Endodermal cell (in vitro differentiated cells): ENCODE data around the gene SLC5A9. TPM values are rescaled to one million over a fixed set of nuclear protein-coding genes. Genes with fewer than 3 reads are reported as not detected.

Experiments used
- DNase-seq: peaks from one replicate; pipeline ENCODE4 v3.0.0-alpha.2; 2017
- H3K27ac ChIP-seq: 2 replicates; pipeline ENCODE4 v1.5.1; 2013; ENCODE audit warnings: mild to moderate bottlenecking, low read depth, low read length, moderate library complexity
- H3K27me3 ChIP-seq: 2 replicates; pipeline ENCODE4 v1.6.1; 2013; ENCODE audit warnings: mild to moderate bottlenecking, low read length, moderate library complexity; ENCODE audit not compliant: insufficient read depth, control insufficient read depth, poor library complexity, severe bottlenecking
- H3K36me3 ChIP-seq: 2 replicates; pipeline ENCODE4 v1.7.0; 2013; ENCODE audit warnings: mild to moderate bottlenecking, low read length, moderate library complexity; ENCODE audit not compliant: control insufficient read depth, insufficient read depth
- H3K4me1 ChIP-seq: one replicate; pipeline ENCODE4 v1.7.0; 2013; ENCODE audit warnings: low read length; ENCODE audit not compliant: control insufficient read depth, insufficient read depth
- H3K4me3 ChIP-seq: 2 replicates; pipeline ENCODE4 v1.5.1; 2013; ENCODE audit warnings: mild to moderate bottlenecking, low read length, moderate library complexity
- H3K9ac ChIP-seq: 2 replicates; pipeline ENCODE4 v1.6.1; 2013; ENCODE audit warnings: mild to moderate bottlenecking, low read length, moderate library complexity; ENCODE audit not compliant: poor library complexity, severe bottlenecking; ENCODE audit errors: extremely low read depth
- H3K9me3 ChIP-seq: 2 replicates; pipeline ENCODE4 v1.6.1; 2013; ENCODE audit warnings: mild to moderate bottlenecking, low read length, moderate library complexity; ENCODE audit not compliant: control insufficient read depth
- H3K27ac Mint-ChIP-seq: 2 replicates; pipeline ENCODE4 v1.8.0; 2020; ENCODE audit warnings: mixed read lengths
- H3K27me3 Mint-ChIP-seq: 2 replicates; pipeline ENCODE4 v1.8.0; 2021; ENCODE audit warnings: mild to moderate bottlenecking, mixed read lengths; ENCODE audit not compliant: insufficient read depth
- H3K36me3 Mint-ChIP-seq: 2 replicates; pipeline ENCODE4 v1.8.0; 2020; ENCODE audit warnings: low read depth, mixed read lengths
- H3K4me1 Mint-ChIP-seq: 2 replicates; pipeline ENCODE4 v1.8.0; 2020; ENCODE audit warnings: mixed read lengths
- H3K4me3 Mint-ChIP-seq: 2 replicates; pipeline ENCODE4 v1.8.0; 2020; ENCODE audit warnings: mild to moderate bottlenecking, moderate library complexity, mixed read lengths
- H3K9me3 Mint-ChIP-seq: 2 replicates; pipeline ENCODE4 v1.8.0; 2020; ENCODE audit warnings: mild to moderate bottlenecking, mixed read lengths
- WGBS, 2 experiments: methylation state at CpG; one replicate each; pipeline versions ENCODE4 v1.1.5 to v1.1.7; 2013; ENCODE audit warnings: missing lambda C conversion rate in 2 of 2, mixed read lengths in 1 of 2; ENCODE audit not compliant: insufficient coverage in 1 of 2, insufficient read length in 1 of 2; 5-methylcytosine and 5-hydroxymethylcytosine counted together
- total RNA-seq, 2 donors: library from RNA; stranded (reverse); fragmentation: NEBNext Ultra II Directional in 1 of 2; extraction: Animal tissue kit (Norgen Biotek cat#: 25700) in 1 of 2; gene quantifications; 2 replicates in 1 of 2; 3 replicates in 1 of 2; pipeline ENCODE4 v1.2.1, GENCODE V29; 2021
- TF ChIP-seq, protein P1 (sequence below): fragments of 200-600 bp; sonication (generic); conservative IDR thresholded peaks from 2 replicates; pipeline ENCODE4 v1.5.0; 2021; ENCODE audit warnings: antibody characterized with exemption, mild to moderate bottlenecking

The SLC5A9 gene
- total RNA-seq, 2 donors from 2014 or later: 52.4 to 114 TPM

DNA sequence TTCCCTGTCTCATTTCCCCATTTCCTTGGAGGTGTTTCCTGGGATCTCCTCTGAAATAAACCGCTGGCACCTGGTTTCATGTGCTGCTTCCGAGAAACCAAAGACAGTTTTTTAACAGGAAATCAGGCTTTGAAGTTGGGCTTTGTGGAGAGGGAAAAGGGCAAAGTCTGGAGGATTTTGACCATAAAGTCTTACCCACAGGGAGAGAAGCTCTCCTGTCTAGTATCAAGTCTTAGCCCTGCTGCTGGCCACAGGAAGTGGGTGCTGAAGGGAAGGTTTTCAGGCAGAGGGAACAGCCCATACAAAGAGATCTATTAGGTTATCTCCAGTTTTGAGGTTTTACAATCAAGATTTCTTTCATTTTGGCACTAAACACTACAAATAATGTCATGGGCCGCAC, 29.3 kb downstream of the SLC5A9 start:
- no peak overlapping the region for H3K27ac ChIP-seq
- H3K4me1 Mint-ChIP-seq: peaks cover 31% of the 10 kb centered on the region
- H3K36me3 Mint-ChIP-seq: peaks cover 25% of the 10 kb centered on the region
- no peak overlapping the region for H3K4me3 Mint-ChIP-seq
- no peak overlapping the region for H3K27ac Mint-ChIP-seq
- no peaks in the 10 kb centered on the region for H3K9me3 Mint-ChIP-seq
- DNase-seq: no peak
- TF ChIP-seq, protein P1, sequence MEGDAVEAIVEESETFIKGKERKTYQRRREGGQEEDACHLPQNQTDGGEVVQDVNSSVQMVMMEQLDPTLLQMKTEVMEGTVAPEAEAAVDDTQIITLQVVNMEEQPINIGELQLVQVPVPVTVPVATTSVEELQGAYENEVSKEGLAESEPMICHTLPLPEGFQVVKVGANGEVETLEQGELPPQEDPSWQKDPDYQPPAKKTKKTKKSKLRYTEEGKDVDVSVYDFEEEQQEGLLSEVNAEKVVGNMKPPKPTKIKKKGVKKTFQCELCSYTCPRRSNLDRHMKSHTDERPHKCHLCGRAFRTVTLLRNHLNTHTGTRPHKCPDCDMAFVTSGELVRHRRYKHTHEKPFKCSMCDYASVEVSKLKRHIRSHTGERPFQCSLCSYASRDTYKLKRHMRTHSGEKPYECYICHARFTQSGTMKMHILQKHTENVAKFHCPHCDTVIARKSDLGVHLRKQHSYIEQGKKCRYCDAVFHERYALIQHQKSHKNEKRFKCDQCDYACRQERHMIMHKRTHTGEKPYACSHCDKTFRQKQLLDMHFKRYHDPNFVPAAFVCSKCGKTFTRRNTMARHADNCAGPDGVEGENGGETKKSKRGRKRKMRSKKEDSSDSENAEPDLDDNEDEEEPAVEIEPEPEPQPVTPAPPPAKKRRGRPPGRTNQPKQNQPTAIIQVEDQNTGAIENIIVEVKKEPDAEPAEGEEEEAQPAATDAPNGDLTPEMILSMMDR: no peak
- H3K9me3 ChIP-seq: no peaks in the 10 kb centered on the region
- H3K36me3 ChIP-seq: no peaks in the 10 kb centered on the region
- H3K27me3 Mint-ChIP-seq: no peaks in the 10 kb centered on the region
- no peaks in the 10 kb centered on the region for H3K27me3 ChIP-seq
- H3K4me1 ChIP-seq: peaks cover 11% of the 10 kb centered on the region
- H3K4me3 ChIP-seq: no peak overlapping the region
- WGBS, 2 experiments: 97 to 100% methylated on average over 2 to 3 of the region's 3 CpGs
- H3K9ac ChIP-seq: no peak overlapping the region

DNA sequence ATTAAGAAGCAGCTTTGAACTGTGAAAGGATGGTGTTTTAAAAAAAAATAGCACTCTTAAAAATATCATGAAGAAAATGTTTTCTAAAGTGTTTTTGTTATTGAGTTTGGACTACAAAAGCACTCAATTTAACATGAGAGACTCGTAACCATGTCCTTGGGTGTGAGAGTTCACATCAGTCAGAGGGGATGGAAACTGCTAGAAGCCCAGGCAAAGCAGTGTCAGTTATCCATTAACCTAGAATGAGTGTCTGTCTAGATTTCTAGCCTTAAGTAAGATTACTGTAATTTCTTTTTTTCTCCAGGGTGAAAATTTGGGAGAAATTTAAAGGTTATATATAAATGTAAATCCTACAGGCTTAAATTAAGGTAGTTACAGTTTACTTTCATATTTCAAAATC, 31.7 kb downstream of the SLC5A9 start:
- no peaks in the 10 kb centered on the region for H3K27me3 Mint-ChIP-seq
- TF ChIP-seq, protein P1: no peak
- no peaks in the 10 kb centered on the region for H3K9me3 Mint-ChIP-seq
- H3K27ac ChIP-seq: no peak overlapping the region
- H3K36me3 Mint-ChIP-seq: peaks cover 1% of the 10 kb centered on the region
- H3K27ac Mint-ChIP-seq: no peak overlapping the region
- H3K4me1 ChIP-seq: no peaks in the 10 kb centered on the region
- 71 to 93% methylated on average over 1 of the region's 1 CpG for WGBS, 2 experiments
- H3K4me3 Mint-ChIP-seq: no peak overlapping the region
- H3K9me3 ChIP-seq: no peaks in the 10 kb centered on the region
- no peak overlapping the region for H3K4me3 ChIP-seq
- H3K9ac ChIP-seq: no peak overlapping the region
- H3K36me3 ChIP-seq: no peaks in the 10 kb centered on the region
- no peaks in the 10 kb centered on the region for H3K27me3 ChIP-seq
- DNase-seq: no peak
- H3K4me1 Mint-ChIP-seq: peaks cover 10% of the 10 kb centered on the region

DNA sequence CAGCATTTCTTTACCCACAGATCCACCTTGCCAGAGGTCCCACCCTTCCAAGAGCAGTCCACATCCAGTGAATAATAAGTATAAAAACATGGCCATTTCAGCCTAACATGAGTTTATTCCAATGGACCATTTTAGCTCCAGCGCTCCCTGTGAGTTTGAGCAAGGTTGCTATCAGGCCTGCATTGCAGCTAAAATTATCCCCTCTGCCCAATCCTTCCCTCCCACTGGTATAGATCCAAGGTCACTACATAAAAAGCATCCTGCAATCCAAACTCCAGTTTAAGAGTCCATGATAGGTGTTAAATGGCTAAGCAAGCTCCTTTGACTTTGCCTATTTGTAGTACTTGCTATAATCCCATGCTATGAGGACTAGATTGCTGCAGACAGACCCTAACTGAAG, 35.6 kb downstream of the SLC5A9 start:
- H3K9ac ChIP-seq: no peak overlapping the region
- H3K27ac ChIP-seq: no peak overlapping the region
- H3K27me3 ChIP-seq: no peaks in the 10 kb centered on the region
- no peak overlapping the region for H3K4me3 Mint-ChIP-seq
- no peak overlapping the region for H3K27ac Mint-ChIP-seq
- TF ChIP-seq, protein P1: no peak
- WGBS, 2 experiments: 86 to 100% methylated on average over 1 of the region's 1 CpG
- H3K9me3 ChIP-seq: no peaks in the 10 kb centered on the region
- no peaks in the 10 kb centered on the region for H3K36me3 ChIP-seq
- no peaks in the 10 kb centered on the region for H3K4me1 ChIP-seq
- DNase-seq: no peak
- no peaks in the 10 kb centered on the region for H3K36me3 Mint-ChIP-seq
- H3K4me3 ChIP-seq: no peak overlapping the region
- H3K4me1 Mint-ChIP-seq: peaks cover 1% of the 10 kb centered on the region
- no peaks in the 10 kb centered on the region for H3K9me3 Mint-ChIP-seq
- H3K27me3 Mint-ChIP-seq: no peaks in the 10 kb centered on the region
